Amygdala (tissue), 56 donors: ENCODE measurements around the gene KCNAB2.

Experiments used
- DNase-seq, 56 donors: peaks; one replicate each; lab custom pipeline; 2025; lab: John Stamatoyannopoulos, UW

Gene KCNAB2

DNA sequence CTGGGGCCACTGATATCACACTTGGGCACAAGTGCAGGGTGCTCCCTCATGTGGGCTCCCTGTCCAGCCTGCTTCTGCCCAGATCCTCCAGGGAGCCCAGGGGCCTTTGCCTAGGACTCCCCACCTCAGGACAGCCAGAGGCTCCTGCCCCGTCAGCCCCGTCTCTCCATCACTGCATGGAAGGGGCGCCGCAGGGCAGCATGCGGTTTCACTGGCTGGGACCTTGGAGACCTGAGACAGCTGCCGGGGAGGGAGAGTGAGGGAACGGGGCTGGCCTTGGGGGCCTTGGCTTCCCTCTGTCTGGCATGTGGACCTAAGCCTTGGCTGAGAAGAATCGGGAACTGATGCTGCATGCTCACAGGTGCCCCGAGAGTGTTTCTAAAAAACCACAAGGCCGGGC, 46.5 kb downstream of the KCNAB2 start:
- no peak for DNase-seq

DNA sequence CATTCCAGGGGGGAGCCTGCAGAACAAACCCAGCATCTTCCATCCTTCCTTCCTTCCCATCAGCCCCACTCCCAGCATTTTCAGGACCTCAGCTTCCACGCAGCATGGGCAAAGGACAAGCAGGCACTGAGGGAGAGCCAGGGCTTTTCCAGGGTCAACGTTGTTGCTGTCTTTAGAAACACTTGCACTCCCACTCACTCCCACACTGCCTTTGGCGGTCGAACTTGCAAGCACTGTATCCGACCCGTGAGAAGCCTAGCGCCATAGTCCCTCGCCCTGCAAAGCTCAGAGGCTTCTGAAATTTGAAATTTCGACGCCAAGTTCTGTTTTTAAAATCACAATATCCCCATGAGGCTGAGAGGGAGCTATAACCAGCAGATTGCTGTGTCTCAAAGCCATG, 47.4 kb downstream of the KCNAB2 start:
- DNase-seq: no peak

- no peak for DNase-seq
Measured at GRCh38 chr1:6093611-6094010, 47.9 kb downstream of the KCNAB2 start.

GRCh38 chr1:6094246-6094645, 48.6 kb downstream of the KCNAB2 start:
- no peak for DNase-seq

- DNase-seq: no peak
Measured at GRCh38 chr1:6094801-6095505, 49.3 kb downstream of the KCNAB2 start.

DNA sequence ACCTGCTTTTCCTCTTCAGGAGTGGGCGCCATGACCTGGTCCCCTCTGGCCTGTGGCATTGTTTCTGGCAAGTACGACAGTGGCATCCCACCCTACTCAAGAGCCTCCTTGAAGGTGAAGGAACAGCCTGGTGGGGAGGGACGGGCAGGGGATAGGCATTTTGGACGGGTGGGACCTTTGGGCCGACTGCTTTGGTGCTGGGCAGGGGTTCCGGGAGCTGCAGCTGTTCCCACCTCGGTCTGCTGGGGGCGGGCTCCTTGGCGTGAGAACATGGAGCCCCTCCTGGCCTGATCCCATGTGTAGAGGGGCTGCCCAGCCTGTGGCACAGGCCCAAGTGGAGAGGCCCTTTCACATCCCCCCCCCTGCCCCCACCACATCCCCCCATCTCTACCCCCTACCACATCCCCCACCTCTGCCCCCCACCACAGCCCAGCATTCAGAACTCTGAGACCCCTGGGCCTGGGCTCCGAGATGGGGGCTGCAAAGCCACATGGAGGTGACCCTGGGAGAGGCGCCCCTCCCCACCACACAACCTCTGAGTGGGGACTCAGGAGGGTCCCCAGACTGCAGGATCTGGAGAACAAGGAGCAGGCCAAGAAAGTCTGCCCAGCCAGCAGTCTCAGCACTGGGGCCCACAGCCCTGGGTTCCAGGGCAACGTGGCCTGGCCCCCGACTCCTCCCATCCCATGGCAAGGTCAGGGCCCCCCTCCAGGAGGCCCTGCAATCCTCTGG, 50.0 kb downstream of the KCNAB2 start:
- DNase-seq: no peak

DNA sequence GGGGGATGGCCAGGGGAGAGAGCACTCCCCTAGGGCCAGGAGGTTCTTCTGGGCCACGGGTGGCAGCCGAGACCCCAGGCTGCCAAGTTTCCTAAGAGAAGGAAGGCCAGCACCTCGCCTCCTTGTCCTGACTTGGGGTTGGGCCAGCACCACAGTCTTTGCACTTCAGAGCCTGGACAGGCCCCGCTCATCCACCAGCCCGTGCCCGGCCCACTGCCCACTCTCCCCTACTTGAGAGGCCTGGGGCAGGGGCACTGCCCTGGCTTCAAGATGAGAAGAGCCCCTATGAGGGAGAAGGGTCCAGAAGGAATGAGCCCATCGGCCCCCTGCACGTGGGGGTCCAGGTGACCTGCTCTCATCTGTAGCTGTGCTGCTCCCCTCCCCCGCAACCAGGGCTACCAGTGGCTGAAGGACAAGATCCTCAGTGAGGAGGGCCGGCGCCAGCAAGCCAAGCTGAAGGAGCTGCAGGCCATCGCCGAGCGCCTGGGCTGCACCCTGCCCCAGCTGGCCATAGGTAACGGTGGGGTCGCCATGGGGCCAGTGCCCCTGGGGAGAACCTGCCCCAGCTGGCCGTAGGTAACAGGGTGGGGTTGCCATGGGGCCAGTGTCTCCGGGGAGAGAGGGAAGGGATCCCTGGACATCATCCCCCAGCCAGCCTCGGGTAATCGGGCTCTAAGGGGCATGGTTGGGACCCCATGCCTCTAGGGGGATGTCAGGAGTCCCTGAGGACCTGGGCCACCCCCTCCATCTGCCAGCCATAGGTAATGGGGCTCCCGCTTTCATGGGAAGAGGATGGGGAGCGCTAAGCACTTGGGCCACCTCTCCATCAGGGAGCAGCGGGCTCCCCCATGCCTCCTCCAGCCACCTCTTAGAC, 50.8 kb downstream of the KCNAB2 start:
- no peak for DNase-seq

DNA sequence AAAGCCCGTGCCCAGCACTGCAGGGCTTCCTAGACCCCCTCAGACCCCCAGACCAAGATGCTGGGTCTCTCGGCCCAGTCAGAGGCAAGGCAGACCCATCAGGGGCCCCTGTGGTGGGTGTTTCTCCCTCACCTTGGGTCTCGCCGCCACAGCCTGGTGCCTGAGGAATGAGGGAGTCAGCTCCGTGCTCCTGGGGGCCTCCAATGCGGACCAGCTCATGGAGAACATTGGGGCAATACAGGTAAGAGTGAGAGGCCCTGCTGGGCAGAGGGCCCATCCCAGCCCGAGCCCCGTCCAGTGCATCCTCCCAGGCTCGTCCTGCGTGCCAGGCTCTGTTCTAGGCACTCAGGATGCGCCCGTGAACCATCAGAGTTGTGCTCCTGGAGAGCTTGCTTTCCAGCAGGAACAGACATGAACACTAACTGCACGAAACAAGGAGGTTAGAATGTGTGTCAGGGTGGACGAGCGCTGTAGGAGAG, 51.5 kb downstream of the KCNAB2 start:
- DNase-seq: no peak

DNA sequence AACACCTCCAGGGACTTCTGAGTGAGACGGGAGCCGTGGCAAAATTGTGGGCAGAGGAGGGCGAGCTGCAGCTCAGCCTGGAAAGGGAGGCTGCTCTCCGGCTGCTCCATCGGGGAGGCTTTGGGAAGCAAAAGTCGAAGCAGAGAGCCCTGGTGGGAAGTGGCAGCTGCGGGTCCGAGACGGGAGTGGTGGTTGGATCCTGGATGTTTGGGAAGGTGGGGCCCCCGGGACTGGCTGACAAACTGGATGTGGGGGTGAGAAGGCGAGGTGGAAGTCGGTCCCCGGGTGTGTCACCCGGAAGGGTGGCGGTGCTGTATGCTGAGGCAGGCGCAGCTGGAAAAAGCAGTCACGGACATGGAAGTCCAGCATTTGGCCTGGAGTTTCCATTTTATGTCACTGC, 52.1 kb downstream of the KCNAB2 start:
- DNase-seq: no peak

- DNase-seq: peak in 3 of 56 donors; percentile 15 to 38 (median 22)
Measured at GRCh38 chr1:6098303-6099215, 52.9 kb downstream of the KCNAB2 start.

DNA sequence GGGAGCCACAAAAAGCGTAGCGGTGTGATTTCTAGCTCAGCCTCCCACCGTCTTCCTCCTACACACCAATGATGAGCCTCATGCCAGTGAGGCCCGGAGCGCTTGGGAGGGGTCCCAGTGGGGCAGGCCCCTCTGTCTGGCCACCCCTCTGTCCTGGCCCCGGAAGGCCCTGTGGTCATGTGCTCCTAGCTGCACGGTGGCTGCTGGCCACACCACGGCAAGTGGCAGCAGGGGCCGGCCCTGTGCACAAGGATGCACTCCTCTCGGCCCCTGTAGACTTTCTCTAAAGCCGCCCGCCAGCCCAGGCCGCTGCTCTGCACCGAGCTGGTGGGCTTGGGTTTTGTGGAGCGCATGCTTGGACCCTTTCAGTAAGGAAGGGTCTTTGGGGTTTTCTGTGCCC, 53.6 kb downstream of the KCNAB2 start:
- DNase-seq: no peak

DNA sequence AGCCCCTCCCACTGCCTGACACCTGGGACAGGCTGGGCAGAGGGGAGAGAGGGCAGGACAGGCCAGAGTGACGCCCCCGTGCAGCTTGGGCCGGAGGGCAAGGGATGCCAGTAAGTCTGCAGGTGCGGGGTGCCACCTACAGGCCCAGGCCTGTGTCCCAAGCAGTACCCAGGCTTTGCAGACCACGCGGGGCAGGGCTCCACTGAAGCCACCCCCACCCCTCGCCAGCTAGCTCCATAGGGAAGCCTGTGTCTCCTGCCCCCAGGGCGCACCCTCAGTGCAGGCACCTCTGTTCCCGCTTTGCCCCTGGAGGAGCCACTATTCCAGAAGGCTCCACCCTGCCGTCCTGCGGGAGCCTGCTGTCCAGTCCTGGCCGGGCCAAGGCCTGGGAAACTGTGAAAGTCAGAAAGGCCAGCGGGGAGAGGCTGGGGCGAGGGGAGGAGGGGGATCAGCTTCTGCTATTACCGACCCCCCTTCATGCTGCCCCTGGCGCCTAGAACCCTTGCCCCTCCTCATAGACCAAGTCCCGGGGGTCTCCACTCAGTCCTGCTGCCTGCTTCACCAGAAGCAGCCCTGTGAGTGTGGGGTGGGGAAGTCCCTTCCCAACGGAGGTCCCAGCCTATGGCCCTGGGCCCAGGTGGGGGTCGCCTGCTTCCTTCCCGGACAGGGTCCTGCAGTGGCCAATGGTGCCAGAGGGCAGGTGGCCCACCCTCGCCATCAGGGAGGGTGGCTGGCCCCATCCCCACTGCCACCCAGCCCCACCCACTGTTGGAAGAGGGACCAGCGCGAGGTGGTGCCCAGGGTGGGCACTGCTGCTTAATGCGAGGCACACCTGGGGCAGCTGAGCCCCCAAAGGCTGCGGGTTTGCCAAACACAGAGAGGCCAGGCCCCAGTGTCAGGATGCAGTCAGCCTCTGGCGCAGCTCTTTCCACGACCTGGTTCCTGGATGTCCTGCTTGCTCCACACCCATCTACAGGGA, 54.4 kb downstream of the KCNAB2 start:
- no peak for DNase-seq

DNA sequence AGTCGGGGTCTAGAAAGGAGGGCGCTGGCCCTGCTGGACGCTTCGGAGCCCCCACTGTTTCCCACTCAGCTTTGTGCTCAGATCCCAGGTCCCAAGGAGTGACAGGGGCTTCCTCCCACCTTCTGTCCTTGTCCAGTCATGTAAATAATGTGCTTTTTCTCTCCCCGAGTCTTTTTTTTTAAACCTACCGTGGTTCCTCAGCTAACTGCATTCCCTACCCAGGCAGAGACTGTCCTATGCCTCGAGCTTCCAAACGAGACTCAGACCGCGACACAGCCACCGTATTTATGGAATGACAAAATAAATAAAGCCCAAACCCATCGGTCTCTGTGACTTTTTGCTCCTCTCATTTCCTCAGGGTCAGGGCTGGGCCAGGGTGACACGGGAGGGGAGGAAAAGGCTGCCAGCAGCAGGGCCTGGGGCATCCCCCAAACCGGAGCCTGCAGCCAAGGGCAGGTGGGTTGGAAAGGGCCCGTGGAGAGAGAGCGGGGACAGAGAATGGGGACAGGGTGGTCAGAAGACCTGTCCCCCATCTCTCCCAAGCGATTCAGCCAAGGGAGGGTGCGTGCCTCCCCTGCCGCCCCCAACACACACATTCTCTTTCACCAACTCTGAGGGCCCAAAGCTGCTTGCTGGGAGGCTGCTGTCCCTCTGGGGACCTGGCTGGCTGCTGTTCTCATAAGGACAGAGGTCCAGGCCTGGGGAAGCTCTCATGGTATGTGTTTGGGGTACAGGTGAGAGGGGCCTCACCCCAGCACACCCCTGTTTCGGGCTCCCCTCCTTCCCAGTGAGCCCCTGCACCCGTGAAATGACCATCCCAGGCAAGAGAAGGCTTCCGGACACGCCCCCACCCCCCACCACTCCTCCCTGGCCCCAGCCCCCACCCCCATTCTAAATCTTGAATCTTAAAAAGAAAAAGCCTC, 55.4 kb downstream of the KCNAB2 start:
- no peak for DNase-seq

DNA sequence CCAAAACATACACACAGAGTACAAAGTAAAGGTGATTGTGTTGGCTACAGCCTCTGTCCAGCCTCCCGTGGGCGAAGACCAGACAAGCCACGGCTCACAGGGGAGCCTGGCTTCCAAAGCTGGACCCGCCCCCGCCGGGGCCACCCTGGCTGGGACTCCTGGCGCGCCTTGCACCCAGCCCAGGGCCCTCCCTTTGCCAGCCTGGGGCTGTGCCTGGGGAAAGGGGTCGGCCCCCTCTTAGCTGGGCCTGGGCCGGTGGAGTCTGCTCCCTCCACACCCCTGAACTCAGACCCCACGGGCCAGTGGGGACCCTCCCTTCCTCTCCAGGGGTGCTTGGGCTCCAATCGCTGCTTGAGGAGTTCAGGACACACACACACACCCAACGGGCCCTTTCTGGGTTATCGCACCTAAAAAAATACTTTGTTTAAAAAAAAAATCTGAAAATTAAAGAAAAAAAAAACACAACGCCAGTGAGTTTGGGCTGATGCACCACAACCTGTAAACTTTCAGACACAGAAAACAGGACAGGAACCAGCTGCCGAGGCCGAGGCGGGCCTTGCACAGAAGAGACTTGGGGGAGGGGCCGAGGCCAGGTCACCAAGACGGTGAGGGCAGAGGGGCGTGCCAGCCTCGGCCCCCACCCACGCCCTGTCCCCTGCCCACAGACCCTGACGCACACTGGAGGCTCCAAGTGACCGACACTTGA, 56.3 kb downstream of the KCNAB2 start:
- DNase-seq: no peak

- DNase-seq: no peak
Measured at GRCh38 chr1:6102532-6102845, 56.8 kb downstream of the KCNAB2 start.

DNA sequence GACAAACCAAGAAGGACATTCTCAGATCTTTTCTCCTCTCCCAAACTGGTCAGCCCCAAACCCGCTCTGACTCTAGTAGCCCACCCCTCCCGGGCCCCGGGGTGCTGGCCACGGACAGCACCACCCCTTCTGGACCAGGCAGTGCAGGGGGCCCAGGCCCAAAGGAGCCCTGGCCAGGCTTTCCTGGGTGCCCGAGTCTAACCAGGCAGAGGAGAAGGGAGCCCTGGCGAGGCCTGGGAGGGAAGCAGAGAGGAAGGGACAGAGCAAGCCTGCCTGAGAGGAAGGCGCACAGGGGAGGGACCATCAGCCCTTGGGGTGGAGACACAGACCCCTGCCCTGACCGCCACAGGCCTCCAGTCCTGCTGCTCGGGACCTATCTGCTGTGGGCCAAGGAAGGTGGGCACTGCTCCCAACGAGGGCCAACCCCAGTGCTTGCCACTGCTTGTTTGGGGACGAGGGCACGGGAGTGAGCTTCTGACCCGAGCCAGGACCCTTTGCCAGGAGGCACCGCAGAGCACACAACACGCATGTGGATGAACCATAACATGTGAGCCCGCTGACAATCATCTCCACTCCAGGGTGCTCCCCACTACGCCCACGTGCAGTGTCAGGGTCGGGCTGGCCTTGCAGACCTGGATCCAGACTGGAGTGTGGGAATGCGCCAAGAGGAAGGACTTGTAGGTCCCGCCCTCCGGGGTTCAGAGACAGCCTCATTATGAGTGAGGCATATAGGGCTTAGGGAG, 57.6 kb downstream of the KCNAB2 start:
- DNase-seq: no peak
